ENCODE data around the gene ZCCHC8.

- TF ChIP-seq CTCF (IDR thresholded peaks at IDR 0.05 in 2 of 3, conservative IDR thresholded peaks at IDR 0.05 in 1 of 3; ENCODE audit: borderline replicate concordance in 1 of 3, insufficient read depth in 1 of 3, low read depth in 2 of 3, low read length in 2 of 3) (no peak), POLR2A (IDR thresholded peaks at IDR 0.05; ENCODE audit: borderline replicate concordance, extremely low read depth, insufficient read depth, insufficient read length) (no peak), YY1 (IDR thresholded peaks at IDR 0.05; ENCODE audit: extremely low read depth, insufficient replicate concordance, low read depth, low read length) (no peak), EZH2phosphoT487 (IDR thresholded peaks at IDR 0.05; ENCODE audit: borderline replicate concordance) (no peak), RAD21 (IDR thresholded peaks at IDR 0.05; ENCODE audit: low read depth) (no peak), ZNF274 (IDR thresholded peaks at IDR 0.05; ENCODE audit: low read depth, low read length) (no peak), EZH2 (IDR thresholded peaks at IDR 0.05) (no peak), ZBTB33 (IDR thresholded peaks at IDR 0.05; ENCODE audit: extremely low read depth, insufficient replicate concordance, low read length) (no peak), CEBPB (IDR thresholded peaks at IDR 0.05; ENCODE audit: low read depth) (no peak)
Observed at GRCh38 chr12:122515275-122515674, 14.5 kb upstream of the ZCCHC8 start.

All from HCT116 (cell line).